Retina (tissue), 1 donor: ENCODE measurements around the gene AGT.
A peak's percentile ranks its signal among the peaks of the same experiment; 100 is the strongest.

Experiments used
- DNase-seq: peaks from one replicate; pipeline ENCODE4 v3.0.0-alpha.2; 2016

Gene AGT

GRCh38 chr1:230713915-230714764 is at the start of gene AGT:
TSS of gene AGT (minus strand) at chr1:230714122. CDS start at chr1:230710823, 3,299 bp downstream.
- peak; percentile 66 for DNase-seq

- DNase-seq, result no peak
These were observed 47.7 kb upstream of the AGT start for GRCh38 chr1:230761443-230762167.

- DNase-seq, result peak; percentile 7
These were observed 46.5 kb upstream of the AGT start for GRCh38 chr1:230760360-230760827.

- DNase-seq, result no peak
These were observed 45.6 kb upstream of the AGT start for GRCh38 chr1:230759369-230760065.

- DNase-seq, result no peak
These were observed 44.9 kb upstream of the AGT start for GRCh38 chr1:230758709-230759368.

GRCh38 chr1:230757856-230758708 is 44.2 kb upstream of the AGT start:
- DNase-seq, result no peak

- no peak for DNase-seq
These were observed 40.9 kb upstream of the AGT start for GRCh38 chr1:230754796-230755195.

GRCh38 chr1:230753586-230754251 is 39.8 kb upstream of the AGT start:
- peak; percentile 83 for DNase-seq

GRCh38 chr1:230753191-230753585 is 39.3 kb upstream of the AGT start:
- no peak for DNase-seq

- peak; percentile 67 for DNase-seq
These were observed 38.5 kb upstream of the AGT start for GRCh38 chr1:230752407-230752806.

GRCh38 chr1:230750986-230751625 is 37.2 kb upstream of the AGT start:
- DNase-seq, result no peak

GRCh38 chr1:230750576-230750975 is 36.7 kb upstream of the AGT start:
- DNase-seq, result no peak

- DNase-seq, result no peak
These were observed 35.7 kb upstream of the AGT start for GRCh38 chr1:230749635-230750034.

GRCh38 chr1:230749150-230749549 is 35.2 kb upstream of the AGT start:
- DNase-seq, result no peak

GRCh38 chr1:230747890-230748800 is 34.2 kb upstream of the AGT start:
- DNase-seq, result no peak

GRCh38 chr1:230747127-230747730 is 33.3 kb upstream of the AGT start, which contains the start of gene CAPN9:
TSS of gene CAPN9 (plus strand) at chr1:230747388. CDS start at chr1:230747497, 109 bp downstream.
- no peak for DNase-seq

GRCh38 chr1:230746617-230747016 is 32.7 kb upstream of the AGT start:
- no peak for DNase-seq

- no peak for DNase-seq
These were observed 31.1 kb upstream of the AGT start for GRCh38 chr1:230745071-230745470.

GRCh38 chr1:230744382-230744781 is 30.5 kb upstream of the AGT start:
- no peak for DNase-seq
